ENCODE data around the gene CEP170B.

GRCh38 chr14:104879983-104880565, 15.0 kb downstream of the CEP170B start:
- TF ChIP-seq CTCF (IDR thresholded peaks at IDR 0.05) (no peak), POLR2A (IDR thresholded peaks at IDR 0.05; ENCODE audit: low read length) (no peak), MAZ (IDR thresholded peaks at IDR 0.05; ENCODE audit: borderline replicate concordance, low read depth, low read length) (no peak), SREBF2 (IDR thresholded peaks at IDR 0.05) (no peak), EP300 (IDR thresholded peaks at IDR 0.05) (no peak)
- TF ChIP-seq, protein P1, sequence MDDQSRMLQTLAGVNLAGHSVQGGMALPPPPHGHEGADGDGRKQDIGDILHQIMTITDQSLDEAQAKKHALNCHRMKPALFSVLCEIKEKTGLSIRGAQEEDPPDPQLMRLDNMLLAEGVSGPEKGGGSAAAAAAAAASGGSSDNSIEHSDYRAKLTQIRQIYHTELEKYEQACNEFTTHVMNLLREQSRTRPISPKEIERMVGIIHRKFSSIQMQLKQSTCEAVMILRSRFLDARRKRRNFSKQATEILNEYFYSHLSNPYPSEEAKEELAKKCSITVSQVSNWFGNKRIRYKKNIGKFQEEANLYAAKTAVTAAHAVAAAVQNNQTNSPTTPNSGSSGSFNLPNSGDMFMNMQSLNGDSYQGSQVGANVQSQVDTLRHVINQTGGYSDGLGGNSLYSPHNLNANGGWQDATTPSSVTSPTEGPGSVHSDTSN (IDR thresholded peaks at IDR 0.05) = no peak
- TF ChIP-seq, protein P2, sequence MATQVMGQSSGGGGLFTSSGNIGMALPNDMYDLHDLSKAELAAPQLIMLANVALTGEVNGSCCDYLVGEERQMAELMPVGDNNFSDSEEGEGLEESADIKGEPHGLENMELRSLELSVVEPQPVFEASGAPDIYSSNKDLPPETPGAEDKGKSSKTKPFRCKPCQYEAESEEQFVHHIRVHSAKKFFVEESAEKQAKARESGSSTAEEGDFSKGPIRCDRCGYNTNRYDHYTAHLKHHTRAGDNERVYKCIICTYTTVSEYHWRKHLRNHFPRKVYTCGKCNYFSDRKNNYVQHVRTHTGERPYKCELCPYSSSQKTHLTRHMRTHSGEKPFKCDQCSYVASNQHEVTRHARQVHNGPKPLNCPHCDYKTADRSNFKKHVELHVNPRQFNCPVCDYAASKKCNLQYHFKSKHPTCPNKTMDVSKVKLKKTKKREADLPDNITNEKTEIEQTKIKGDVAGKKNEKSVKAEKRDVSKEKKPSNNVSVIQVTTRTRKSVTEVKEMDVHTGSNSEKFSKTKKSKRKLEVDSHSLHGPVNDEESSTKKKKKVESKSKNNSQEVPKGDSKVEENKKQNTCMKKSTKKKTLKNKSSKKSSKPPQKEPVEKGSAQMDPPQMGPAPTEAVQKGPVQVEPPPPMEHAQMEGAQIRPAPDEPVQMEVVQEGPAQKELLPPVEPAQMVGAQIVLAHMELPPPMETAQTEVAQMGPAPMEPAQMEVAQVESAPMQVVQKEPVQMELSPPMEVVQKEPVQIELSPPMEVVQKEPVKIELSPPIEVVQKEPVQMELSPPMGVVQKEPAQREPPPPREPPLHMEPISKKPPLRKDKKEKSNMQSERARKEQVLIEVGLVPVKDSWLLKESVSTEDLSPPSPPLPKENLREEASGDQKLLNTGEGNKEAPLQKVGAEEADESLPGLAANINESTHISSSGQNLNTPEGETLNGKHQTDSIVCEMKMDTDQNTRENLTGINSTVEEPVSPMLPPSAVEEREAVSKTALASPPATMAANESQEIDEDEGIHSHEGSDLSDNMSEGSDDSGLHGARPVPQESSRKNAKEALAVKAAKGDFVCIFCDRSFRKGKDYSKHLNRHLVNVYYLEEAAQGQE (IDR thresholded peaks at IDR 0.05) = no peak
